DMS53 treated with DMSO at 0.1 percent for 48 hours (cell line): Measurements from ENCODE around the gene CATSPER4.
"Not testable (repeated sequence)": the region's sequence is repeated elsewhere in the genome, so short reads cannot be mapped to it uniquely, and the experiment has no call there.

Experiments used
- DNase-seq: peaks from one replicate; lab custom pipeline; 2025; ENCODE audit not compliant: unreplicated experiment; lab: John Stamatoyannopoulos, UW

Gene CATSPER4

DNA sequence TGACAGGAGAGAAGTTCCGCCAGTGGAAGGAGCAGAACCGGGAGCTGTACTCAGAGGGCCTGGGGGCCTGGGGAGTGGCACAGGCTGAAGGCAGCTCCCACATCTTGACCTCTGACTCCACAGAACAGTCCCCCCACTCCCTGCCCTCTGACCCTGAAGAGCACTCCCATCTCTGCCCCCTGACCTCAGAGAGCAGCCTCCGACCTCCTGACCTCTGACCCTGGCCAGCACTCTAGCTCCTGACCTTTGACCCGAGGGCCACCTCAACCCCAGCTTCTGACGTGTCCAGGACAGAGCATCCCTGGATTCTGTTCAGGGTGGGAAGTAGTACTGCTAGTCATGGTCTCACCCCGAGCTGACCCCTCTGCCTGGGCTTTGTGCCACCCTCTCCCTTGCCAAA is 1.1 kb upstream of the CATSPER4 start:
- DNase-seq = no peak

DNA sequence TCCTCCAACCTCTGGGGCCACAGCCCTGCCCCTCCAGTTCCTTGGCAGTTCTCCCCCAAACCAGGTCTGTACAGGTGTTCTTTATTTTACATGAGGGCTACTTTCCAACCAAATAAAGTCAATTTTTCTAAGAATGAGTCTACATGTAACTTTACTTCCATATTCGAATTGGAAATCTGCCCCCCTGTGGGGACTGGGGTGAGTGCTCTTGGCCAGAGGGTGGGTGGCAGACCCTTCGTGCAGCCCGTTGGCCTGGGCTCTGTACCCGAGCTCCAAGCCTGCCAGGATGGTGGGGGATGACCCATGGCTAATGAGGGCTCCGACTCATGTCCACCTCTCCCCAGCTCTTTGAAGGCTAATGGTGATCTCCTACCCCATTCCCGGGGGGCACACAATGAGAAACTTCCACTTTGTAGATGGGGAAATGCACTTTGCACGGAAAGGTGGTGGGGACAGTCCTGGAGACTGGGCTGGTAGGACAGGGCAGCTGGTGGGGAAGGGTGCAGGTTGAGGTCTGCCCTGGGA is 589 bp upstream of the CATSPER4 start:
- no peak for DNase-seq

DNA sequence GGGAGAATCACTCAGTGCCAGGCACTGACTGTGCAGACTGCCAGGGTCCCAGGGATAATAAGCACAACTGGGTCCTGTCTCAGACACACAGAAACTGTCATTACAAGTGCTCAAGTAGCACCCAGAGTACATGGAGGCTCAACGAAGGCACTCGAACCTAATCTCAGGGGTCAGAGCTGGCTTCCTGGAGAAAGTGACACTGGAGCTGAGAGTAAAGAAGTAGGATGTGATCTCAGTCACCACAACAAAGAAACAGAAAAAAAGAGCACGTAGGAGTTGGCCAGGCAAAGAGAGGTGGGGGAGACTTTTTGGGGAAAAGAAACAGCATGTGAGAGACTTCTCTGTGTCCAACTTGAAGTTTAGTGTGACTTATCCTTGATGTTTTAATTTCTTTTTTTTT is 1.3 kb downstream of the CATSPER4 start:
- DNase-seq = no peak

DNA sequence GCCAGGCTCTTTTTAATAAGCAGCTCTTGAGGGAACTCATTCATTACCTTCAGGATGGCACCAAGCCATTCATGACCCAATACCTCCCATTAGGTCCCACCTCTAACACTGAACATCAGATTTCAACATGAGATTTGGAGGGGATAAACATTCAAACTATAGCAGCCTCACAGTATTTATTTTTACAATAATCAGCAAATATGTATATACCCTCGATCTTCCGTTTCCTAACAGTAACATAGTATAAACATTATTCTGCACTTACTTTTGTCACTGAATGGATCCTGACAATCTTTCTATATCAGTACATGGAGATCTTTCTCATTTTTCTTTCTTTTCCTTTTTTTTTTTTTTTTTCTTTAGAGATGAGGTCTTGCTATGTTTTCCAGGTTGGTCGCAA is 5.4 kb downstream of the CATSPER4 start:
- no peak for DNase-seq

DNA sequence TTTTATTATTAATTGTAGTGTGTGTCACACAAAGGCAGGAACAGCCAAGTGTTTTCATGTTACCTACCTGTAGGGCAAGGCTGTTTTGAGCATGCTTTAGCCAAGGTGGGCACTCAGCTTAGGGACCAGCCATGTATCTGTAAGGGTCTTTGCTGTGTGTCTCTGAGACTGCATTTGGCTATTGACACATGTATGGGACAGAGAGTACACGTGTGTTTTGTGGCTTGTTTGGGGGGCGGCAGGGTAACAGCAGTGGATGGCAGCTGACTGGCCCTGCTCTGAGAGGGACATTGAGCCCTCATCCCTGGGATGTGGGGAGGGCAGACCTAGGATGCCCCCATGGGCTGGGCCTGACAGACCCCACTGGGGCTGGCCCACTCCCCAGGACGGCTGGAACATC is 6.9 kb downstream of the CATSPER4 start:
- no peak for DNase-seq

DNA sequence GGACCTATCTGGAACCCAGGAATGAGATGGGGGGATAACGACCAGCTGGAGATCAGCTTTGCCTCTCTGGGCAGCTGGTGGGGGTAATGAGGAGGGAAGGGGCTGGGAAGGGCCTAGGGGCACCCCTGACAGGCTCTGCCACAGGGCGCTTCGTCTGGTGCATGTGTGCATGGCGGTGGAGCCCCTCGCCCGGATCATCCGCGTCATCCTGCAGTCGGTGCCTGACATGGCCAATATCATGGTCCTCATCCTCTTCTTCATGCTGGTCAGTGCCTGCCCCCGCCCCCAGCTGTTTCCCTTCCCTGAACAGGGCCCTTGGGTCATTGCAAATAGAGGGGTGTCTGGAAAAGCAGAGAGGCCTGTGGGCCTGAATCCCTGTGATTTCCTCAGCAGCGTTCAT is 7.4 kb downstream of the CATSPER4 start:
- no peak for DNase-seq

DNA sequence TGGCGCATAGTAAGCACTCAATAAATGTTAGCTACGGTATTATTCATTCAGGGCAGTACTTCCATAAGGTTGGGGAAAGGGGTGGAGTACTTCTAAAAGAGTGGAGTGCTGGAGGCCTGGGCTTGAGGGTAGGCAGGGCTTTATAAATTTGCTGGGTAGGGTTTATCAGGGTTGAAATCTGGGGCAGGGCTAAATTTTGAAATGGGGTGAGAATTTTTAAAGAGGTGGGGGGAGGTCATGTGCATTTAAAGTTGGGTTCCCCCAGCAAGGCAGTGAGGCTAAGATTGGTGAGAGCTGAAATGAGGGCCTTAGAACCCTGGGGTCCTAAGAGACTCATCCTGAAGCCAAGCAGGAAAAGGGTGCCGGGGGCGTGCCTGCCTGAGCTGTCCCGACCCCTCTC is 10.0 kb downstream of the CATSPER4 start:
- no peak for DNase-seq

DNA sequence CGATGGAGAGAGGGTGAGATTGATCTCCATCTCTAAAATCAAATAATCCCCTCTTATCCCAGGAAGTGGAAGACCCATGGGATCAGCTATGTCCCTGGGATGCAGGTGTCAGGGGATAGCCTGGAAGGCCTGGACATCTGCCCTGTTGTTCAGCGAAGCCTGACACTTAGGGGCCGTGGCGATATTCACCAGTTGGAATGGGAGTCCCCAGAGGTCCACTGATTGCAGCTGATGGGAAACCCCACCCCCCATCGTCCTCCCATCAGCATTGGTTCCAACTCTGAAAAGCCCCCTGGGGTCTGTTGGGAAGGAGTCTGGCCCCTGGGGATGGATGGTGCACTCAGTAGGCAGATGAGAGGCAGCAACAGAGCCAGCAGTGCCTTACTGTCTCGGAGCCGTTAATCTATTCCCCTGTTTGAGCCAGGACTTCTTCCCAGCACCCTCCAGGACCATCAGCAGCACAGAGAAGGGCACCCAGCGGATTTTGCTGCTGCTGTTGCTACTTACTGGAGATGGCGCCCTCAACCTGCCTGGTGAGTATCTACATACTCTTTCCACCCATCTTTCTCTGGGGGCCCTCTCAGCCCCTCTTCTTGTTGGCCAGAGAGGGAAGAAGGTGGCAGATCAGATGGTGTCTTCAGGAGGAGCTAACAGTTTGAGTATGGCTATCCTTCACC is 13.4 kb downstream of the CATSPER4 start:
- no peak for DNase-seq

DNA sequence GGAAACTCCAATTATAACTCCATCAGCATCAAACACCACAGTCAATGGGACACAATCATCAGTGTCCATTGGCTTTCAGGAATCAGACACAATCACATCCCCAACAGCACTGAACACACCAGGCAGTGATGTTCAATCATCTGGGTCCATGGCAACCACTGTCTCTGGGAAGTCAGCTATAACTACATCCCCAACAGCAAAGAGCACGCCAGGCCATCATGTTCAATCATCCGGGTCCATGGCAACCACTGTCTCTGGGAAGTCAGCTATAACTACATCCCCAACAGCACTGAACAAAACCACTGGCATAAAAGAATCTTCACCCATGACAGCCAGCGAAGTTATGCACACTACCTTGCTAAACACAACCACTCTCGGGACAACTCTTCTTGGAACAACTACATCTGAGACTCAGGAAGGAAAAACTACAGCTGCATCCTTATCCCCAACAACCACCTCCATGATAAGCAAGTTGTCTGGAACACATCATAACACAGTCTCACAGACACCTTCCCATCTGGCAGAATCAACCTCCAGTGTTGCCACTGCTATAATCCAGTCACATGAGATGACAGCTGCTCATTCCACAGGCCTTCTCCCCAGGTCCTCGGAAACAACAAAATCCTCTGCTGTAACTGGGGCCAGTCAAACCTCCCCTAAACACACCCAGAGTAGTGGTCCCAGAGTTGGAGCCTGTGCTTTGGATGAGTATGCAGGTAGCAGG is 19.9 kb downstream of the CATSPER4 start:
- no peak for DNase-seq

DNA sequence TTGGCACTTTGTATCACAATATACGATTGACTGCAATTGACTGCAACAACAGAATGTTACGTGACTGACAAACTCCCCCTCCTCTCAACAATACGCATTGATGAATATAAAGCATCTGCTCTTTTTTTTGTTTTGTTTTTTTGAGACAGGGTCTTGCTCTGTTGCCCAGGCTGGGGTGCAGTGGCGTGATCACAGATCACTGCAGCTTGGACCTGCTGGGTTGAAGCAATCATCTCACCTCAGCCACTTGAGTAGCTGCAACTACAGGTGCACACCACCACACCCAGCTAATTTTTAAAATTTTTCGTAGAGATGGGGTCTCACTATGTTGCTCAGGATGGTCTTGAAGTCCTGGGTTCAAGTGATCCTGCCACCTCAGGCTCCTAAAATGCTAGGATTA is 22.3 kb downstream of the CATSPER4 start:
- DNase-seq = no peak

DNA sequence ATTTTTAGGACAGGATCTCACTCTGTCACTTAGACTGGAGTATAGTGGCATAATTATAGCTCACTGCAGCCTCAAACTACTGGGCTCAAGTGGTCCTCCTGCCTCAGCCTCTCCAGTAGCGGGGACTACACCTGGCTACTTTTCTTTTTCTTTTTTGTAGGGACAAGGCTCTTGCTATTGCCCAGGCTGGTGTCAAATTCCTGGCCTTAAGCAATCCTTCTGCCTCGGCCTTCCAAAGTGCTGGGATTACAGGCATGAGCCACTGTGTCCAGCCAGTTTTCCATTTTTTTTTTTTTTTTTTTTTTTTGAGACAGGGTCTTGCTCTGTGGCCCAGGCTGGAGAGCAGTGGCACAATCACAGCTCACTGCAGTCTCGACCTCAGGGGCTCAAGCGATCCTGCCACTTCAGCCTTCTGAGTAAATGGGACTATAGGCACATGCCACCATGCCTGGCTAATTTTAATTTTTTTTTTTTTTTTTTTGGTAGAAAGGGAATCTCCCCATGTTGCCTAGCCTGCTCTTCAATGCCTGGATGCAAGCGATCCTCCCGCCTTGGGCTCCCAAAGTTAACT is 23.0 kb downstream of the CATSPER4 start:
- no peak for DNase-seq

DNA sequence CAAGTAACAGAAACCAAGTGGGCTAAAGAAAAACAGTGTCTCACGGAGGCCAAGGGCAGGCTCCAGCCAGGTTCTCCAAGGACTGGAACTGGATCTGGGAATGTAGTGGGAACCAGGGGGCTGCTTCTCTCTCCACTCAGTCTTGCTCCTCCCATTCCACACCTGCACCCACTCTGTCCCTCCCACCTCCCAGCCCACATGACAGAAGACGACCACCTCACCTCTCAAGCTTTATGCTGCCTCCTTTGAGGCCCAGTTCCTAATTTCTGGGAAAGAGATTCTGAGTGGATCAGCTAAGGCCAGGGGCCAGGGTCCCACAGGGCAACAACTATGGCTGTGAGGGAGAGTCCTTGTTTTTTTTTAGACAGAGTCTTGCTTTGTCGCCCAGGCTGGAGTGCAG is 24.8 kb downstream of the CATSPER4 start:
- DNase-seq = no peak

DNA sequence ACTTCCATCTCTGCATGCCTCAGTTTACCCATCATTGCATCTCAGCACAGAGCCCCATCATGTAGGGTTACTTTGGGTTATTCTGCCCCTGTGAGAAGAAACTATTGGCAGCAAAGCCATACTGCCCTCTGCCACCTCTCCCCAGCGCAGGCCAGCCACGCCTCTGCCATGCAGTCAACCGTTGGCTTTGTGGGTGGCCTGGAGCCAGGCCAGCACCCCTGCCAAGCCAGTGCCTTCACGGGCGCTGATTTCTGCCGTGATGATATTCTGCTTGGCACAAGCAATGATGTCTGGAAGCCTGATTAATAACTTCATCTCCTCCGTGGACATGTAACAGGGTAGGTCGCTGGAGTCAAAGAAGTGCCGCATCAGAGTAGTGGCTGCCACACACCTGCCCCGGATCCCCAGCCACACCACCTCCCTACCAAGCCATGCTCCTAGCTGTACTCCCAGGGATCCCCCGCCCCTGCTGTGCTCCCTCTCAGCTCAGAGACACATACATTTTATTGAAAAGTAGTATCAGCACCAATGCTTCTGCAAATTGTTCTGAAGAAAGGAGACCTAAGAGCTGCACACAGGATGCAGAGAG is 28.6 kb downstream of the CATSPER4 start:
- no peak for DNase-seq

DNA sequence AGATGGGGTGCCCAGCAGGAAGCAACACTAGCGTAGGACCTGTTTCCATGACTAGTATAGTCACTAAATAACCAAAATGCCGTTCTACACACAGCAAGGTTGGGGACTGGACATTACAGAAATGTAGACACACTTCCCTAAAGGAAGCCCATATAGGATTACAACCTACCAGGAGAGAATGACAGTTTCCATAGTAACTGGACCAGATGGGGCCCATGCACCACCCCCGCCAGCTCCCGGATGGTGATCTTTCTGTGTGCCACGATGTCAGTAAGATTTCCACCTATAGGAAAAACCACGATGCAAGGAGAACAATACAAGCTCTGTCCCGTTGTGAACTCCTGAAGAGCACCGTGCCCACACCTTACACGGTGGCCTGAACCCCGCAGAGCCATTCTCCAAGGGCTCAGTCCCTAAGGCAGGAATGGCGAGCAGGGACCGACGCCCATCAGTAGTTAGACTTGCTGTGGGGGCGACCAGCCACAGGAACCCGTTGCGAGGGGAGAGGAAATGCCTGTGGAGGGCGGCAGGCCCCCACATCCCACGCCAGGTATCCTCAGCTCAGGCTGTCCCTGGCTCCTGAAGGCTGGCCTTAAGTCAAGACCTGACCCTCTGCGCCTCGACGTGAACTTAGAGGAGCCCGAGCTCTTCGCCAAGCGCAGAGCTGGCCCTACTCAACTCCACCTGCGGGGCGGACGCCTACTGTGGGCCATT is 30.0 kb downstream of the CATSPER4 start:
- no peak for DNase-seq

DNA sequence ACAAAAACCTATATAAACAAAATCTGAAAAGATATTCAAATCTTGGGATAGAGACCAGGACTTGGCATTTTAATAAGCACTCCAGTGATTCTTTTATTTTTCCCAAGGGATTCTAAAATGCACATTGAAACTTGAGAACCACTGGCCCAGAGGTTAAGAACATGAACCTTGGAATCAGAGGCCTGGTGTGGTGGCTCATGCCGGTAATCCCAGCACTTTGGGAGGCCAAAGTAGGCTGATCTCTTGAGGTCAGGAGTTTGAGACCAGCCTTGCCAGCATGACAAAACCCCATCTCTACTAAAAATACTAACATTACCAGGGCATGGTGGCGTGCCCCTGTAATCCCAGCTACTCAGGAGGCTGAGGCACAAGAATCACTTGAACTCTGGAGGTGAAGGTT is 30.7 kb downstream of the CATSPER4 start:
- DNase-seq = no peak

DNA sequence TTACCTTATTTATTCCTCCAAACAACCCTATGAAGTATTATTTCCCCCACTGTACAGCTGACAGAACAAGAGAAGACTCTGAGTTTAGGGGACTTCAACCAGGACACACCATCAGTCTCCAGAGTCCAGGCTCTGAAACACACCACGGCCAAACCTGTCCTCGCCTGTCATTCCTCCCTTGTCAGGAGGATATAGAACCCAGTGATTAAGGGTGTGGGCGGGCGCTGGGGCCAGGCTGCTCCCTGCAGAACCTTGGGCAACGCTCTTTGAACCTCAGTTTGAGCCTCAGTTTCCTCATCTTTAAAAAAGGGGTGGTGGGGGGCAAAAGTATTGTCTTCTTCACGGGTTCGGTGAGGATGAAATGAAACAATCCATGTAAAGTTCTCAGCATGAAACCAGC is 34.2 kb downstream of the CATSPER4 start:
- DNase-seq = no peak

DNA sequence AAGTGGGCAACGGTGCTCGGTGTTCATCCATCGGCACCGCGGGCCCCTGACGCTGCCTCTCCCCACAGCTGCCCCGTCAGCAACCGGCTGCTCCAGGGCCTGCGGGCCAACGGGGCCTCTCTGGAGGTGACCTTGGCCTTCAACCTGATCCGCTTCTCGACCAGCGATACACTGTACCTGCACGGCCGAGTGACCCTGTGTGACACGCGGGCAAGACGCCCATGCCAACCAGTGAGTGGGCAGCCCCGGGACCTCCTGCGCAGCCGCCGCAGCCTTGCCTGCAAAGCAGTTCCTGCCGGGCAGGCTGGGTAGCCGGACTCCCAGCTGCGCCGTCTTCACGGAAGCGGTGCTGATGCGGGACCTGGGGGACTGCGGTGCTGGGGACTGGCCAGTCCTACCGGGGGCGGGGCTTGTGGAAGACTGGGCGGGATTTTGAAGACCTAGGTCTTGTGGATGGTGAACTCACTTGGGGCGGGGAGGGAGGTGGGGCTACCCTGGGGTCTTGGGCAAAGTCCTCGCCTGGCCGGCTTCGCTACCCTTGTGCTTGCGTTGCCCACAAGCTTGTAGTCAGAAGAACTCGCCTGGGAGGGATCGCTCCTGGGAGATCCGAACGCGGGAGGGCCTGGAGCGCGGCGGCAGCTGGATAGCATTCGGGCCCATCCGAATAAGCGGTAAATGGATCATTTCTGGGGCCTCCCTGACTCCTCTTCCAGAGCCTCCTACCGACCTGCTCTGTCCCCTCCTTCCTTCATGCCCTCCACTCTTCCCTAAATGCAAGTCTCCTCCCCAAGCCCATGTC is 34.8 kb downstream of the CATSPER4 start:
- peak; percentile 54 for DNase-seq

DNA sequence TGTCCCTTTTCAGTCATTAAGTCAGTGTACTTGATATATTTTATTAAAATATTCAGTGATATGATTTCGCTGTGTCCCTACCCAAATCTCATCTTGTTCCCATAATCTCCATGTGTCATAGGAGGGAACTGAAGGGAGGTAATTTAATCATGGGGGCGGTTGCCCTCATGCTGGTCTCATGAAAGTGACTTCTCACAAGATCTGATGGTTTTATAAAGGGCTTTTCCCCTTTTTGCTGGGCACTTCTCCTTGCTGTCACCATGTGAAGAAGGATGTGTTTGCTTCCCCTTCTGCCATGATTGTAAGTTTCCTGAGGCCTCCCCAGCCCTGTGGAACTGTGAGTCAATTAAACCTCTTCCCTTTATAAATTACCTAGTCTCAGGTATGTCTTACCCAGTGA is 40.3 kb downstream of the CATSPER4 start:
- not testable (repeated sequence) for DNase-seq

DNA sequence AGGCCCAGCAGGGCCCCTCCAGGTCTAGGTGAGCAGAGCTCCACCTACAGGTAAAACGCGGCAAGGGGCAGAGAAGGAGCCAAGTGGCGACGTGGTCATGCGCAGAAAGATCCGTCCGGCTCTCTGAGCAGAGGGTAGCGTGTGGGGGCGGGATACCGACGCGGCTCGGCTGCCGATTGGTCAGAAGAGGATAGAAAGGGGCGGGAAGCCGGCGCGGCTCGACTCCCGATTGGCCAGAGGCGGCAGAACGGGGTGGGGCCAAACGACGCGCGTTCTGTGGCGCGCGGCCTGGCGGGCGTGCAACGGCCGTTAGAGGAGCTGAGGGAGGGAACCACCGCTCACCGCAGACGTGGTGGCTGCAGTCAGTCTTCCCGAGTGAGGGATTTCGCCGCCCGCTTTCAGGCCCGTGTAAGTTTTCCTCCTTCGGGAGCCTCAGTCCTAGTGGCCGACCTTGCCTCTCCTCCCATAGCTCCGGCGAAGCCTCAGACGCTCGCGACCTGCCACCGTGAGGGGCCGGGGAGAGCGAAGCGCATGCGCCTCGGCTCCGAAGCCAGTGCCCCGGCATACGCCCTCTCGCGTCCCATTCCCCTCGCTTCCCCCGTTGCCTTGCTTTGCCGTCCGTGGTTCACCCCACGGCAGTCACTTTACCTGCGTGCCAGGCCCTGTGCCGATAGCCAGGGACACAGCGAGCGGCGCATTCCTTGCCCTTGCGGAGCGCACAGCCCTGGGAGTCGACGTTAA is 43.7 kb downstream of the CATSPER4 start, which contains the start of gene CEP85:
Gene CEP85 (plus strand): TSS at position 298 of the 741 bp plus-strand sequence. CDS start 5,584 bp downstream, outside the sequence.
- DNase-seq = peak; percentile 97
